A549 (cell line): Measurements from ENCODE around the gene LRIT2.

Experiments
- CBX8 ChIP-seq: fragments of 200-600 bp; sonication (generic); IDR thresholded peaks from 2 replicates; pipeline ENCODE4 v1.6.1; 2016
- CEBPB ChIP-seq, 2 experiments: fragments of >200 bp in 1 of 2; sonication (Bioruptor Twin) in 1 of 2; formaldehyde crosslinking in 1 of 2; IDR thresholded peaks; 2 replicates each; pipeline ENCODE4 v1.6.1; 2012 to 2016
- EP300 ChIP-seq, 2 experiments: fragments of >200 bp; sonication (Bioruptor Twin); formaldehyde crosslinking; IDR thresholded peaks; 2 replicates in 1 of 2; 3 replicates in 1 of 2; pipeline ENCODE4 v1.6.1; 2016 to 2017
- HDAC2 ChIP-seq: fragments of 200-600 bp; sonication (generic); IDR thresholded peaks from 2 replicates; pipeline ENCODE4 v1.6.1; 2016
- JUN ChIP-seq, 2 experiments: fragments of >200 bp; sonication (Bioruptor Twin); formaldehyde crosslinking; IDR thresholded peaks; 2 replicates in 1 of 2; 3 replicates in 1 of 2; pipeline ENCODE4 v1.6.1; 2016 to 2017
- MAX ChIP-seq: IDR thresholded peaks from 2 replicates; pipeline ENCODE4 v1.6.1; 2012
- POLR2A ChIP-seq: IDR thresholded peaks from 2 replicates; pipeline ENCODE4 v1.6.1; 2012; ENCODE audit warnings: mild to moderate bottlenecking, low read length
- REST ChIP-seq: fragments of 200-600 bp; sonication (generic); IDR thresholded peaks from 2 replicates; pipeline ENCODE4 v1.6.1; 2016; ENCODE audit warnings: antibody characterized with exemption, mild to moderate bottlenecking, moderate library complexity
- SREBF2 ChIP-seq: fragments of 450-650 bp; IDR thresholded peaks from 2 replicates; pipeline ENCODE4 v1.6.1; 2014; ENCODE audit warnings: mild to moderate bottlenecking, moderate library complexity
- TF ChIP-seq, protein P1 (sequence below): fragments of >200 bp; sonication (Bioruptor Twin); formaldehyde crosslinking; IDR thresholded peaks from 3 replicates; pipeline ENCODE4 v1.5.1; 2016
- TF ChIP-seq, protein P2 (sequence below): fragments of 250-450 bp; sonication (Bioruptor Pico); IDR thresholded peaks from 2 replicates; pipeline ENCODE4 v1.5.0; 2021; ENCODE audit warnings: mild to moderate bottlenecking, moderate library complexity, borderline replicate concordance
- TF ChIP-seq, protein P3 (sequence below): fragments of 450-650 bp; IDR thresholded peaks from 2 replicates; pipeline ENCODE4 v1.6.1; 2014; ENCODE audit warnings: antibody characterized with exemption

GRCh38 chr10:84173501-84173929, 51.8 kb downstream of the LRIT2 start, which contains the start of gene GPR15LG:
- TF ChIP-seq, protein P1, sequence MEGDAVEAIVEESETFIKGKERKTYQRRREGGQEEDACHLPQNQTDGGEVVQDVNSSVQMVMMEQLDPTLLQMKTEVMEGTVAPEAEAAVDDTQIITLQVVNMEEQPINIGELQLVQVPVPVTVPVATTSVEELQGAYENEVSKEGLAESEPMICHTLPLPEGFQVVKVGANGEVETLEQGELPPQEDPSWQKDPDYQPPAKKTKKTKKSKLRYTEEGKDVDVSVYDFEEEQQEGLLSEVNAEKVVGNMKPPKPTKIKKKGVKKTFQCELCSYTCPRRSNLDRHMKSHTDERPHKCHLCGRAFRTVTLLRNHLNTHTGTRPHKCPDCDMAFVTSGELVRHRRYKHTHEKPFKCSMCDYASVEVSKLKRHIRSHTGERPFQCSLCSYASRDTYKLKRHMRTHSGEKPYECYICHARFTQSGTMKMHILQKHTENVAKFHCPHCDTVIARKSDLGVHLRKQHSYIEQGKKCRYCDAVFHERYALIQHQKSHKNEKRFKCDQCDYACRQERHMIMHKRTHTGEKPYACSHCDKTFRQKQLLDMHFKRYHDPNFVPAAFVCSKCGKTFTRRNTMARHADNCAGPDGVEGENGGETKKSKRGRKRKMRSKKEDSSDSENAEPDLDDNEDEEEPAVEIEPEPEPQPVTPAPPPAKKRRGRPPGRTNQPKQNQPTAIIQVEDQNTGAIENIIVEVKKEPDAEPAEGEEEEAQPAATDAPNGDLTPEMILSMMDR = no peak
- TF ChIP-seq CEBPB (IDR thresholded peaks at IDR 0.05) (no peak), HDAC2 (no peak), POLR2A (no peak), REST (no peak), CBX8 (no peak), EP300 (IDR thresholded peaks at IDR 0.05) (no peak), SREBF2 (no peak), MAX (no peak), JUN (IDR thresholded peaks at IDR 0.05) (no peak)
- TF ChIP-seq, protein P2, sequence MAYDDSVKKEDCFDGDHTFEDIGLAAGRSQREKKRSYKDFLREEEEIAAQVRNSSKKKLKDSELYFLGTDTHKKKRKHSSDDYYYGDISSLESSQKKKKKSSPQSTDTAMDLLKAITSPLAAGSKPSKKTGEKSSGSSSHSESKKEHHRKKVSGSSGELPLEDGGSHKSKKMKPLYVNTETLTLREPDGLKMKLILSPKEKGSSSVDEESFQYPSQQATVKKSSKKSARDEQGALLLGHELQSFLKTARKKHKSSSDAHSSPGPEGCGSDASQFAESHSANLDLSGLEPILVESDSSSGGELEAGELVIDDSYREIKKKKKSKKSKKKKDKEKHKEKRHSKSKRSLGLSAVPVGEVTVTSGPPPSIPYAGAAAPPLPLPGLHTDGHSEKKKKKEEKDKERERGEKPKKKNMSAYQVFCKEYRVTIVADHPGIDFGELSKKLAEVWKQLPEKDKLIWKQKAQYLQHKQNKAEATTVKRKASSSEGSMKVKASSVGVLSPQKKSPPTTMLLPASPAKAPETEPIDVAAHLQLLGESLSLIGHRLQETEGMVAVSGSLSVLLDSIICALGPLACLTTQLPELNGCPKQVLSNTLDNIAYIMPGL (CRISPR knock-in tag) = no peak
- TF ChIP-seq, protein P3, sequence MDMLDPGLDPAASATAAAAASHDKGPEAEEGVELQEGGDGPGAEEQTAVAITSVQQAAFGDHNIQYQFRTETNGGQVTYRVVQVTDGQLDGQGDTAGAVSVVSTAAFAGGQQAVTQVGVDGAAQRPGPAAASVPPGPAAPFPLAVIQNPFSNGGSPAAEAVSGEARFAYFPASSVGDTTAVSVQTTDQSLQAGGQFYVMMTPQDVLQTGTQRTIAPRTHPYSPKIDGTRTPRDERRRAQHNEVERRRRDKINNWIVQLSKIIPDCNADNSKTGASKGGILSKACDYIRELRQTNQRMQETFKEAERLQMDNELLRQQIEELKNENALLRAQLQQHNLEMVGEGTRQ = no peak
